ENCODE measurements around the gene NPC1.

Gene NPC1

DNA sequence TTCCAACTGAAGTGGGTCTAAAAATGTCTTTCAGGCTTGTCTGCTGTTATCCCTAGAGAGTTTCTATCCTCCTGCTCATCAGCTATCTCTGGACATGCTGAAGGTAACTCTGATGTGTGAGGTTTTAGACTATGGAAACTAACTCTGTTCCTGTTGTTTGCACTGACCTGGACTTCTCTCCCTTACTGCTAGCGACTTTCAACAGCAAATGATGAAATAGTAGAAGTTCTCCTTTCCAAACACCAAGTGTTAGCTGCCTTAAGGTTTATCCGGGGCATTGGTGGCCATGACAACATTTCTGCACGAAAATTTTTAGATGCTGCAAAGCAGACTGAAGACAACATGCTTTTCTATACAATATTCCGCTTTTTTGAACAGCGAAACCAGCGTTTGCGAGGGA, 56.1 kb downstream of the NPC1 start:
- TF ChIP-seq, protein P1, sequence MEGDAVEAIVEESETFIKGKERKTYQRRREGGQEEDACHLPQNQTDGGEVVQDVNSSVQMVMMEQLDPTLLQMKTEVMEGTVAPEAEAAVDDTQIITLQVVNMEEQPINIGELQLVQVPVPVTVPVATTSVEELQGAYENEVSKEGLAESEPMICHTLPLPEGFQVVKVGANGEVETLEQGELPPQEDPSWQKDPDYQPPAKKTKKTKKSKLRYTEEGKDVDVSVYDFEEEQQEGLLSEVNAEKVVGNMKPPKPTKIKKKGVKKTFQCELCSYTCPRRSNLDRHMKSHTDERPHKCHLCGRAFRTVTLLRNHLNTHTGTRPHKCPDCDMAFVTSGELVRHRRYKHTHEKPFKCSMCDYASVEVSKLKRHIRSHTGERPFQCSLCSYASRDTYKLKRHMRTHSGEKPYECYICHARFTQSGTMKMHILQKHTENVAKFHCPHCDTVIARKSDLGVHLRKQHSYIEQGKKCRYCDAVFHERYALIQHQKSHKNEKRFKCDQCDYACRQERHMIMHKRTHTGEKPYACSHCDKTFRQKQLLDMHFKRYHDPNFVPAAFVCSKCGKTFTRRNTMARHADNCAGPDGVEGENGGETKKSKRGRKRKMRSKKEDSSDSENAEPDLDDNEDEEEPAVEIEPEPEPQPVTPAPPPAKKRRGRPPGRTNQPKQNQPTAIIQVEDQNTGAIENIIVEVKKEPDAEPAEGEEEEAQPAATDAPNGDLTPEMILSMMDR (IDR thresholded peaks at IDR 0.05) = no peak

DNA sequence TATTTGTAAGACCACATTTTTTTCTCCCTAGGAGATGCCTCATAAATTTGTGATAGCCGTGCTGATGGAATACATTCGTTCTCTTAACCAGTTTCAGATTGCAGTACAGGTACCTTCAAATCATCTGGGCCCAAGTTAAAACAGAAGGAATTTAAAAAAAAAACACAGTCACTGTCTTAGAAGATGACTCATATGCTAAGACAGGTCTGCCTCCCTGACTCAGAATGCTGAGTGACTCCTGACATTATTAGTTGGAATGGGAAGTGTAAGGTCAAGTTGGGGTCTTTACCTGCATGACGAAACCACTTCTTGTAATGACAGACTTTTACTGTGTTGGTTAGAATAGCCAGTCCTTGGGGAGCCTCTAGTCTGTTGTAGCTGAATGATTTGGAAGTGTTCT, 56.7 kb downstream of the NPC1 start:
- TF ChIP-seq, protein P1 (IDR thresholded peaks at IDR 0.05) = no peak

DNA sequence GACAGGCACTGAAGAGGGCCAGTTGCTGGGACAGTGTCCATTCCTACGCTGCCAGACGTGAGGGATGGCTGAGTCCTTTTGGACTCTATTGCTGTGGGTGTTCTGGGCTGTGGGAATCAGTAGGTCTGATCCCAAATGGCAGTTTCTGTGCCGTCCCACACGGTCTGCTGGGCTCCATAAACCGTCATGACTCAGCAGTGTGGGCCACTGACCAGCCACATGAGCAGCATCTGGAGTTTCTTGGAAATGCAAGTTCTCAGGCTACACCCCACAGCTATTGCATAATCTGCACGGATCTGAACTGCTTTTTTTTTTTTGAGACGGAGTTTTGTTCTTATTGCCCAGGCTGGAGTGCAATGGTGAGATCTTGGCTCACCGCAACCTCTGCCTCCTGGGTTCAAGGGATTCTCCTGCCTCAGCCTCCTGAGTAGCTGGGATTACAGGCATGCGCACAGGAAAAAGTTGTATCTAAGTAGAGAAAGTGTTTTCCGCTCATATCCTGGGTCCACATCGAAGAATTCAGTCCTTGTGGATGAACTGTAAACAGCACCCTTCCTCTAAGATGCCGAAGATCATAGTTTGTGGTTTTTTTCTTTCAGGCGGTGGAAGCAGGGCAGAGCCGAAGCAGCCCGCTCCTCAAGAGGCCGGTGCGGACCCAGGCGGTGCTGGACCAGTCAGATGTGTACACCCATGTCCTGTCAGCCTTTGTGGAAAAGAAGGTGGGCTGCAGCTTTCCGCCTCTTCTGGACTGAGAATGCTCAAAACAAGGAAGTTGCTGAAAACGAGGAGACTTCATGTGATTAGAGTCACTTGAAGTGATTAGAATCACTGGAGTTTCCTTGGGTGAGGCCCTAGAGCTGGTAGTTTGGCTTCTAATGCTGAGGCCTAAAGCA, 57.5 kb downstream of the NPC1 start:
- TF ChIP-seq, protein P1 (IDR thresholded peaks at IDR 0.05) = no peak

DNA sequence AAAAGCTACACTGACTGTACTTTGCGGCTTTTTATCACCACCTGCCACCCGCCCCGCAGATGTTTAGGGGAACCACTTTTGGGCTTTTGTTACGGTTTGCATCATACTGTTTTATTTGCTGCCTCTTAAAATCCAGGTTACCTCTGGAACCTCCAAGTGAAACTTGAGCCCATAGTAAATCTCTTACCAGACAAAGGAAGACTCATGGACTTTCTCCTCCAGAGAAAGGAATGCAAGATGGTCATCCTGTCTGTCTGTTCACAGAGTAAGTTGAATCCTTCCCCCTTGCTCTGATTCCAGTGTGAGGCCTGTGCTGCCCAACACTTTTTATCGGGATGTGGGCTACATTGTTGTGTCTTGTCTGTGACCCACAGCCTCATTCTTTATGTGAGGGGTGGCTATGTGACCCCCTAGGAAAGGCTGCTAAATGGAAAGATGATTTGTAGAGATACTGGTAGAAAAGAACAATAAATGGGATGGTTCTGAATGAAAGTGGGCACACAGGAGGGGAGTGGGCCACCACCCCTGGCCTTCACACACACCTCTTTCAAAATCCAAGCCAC, 59.7 kb downstream of the NPC1 start:
- TF ChIP-seq, protein P1 (IDR thresholded peaks at IDR 0.05) = no peak

DNA sequence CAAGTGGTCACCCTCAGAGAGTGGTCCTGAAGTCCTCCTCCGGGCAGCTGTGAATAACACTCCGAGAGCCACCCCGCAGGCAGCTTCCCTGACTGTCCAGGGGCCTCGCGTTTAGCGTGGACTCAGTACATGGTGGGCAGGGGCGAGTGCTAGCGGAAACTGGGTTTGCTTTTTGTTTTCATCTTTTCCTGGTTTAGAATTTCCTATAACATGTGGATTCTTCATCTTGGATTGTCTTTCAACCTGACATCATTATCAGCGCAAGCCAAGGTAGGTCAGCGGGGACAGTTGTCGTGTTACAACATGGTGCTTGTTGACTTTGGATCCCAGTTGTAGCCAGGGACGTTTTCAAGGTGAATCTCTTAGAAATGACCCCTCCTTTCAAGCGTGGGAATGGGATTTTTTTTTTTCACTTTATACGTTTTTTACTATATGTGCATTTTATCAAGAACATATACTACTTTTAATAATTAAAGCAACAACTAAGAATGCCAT, 62.0 kb downstream of the NPC1 start:
- TF ChIP-seq, protein P1 (IDR thresholded peaks at IDR 0.05) = no peak

DNA sequence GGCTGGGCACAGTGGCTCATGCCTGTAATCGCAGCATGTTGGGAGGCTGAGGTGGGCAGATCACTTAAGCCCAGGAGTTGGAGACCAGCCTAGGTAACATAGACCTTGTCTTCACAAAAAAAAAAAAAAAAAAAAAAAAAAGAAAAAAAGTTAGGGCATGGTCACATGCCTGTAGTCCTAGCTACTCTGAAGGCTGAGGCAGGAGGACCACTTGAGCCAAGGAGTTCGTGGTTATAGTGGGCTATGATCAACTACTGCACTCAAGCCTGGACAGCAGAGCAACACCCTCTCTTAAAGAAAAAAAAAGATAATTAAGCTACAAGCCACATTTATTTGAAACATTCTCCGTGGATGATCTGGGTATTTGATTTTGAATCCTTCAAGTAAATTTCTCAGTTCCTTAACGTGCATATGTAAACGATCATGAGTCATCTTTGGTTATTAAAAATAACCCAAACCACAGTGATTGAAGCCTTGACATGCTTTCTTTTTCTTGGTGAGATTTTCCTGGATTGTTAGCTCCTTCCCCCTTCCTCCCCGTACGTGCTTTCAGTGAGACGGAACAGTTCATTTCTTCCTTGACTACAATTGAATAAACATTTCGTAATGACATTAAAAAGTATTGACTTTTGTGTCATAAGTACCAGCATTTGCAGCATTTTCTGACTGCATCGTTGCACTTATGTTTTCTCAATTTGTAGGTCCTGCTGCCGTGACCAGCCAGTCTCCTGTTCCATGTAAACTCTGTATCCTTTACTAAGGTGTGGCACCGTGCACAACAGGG, 62.7 kb downstream of the NPC1 start:
- TF ChIP-seq, protein P1 (IDR thresholded peaks at IDR 0.05) = no peak

DNA sequence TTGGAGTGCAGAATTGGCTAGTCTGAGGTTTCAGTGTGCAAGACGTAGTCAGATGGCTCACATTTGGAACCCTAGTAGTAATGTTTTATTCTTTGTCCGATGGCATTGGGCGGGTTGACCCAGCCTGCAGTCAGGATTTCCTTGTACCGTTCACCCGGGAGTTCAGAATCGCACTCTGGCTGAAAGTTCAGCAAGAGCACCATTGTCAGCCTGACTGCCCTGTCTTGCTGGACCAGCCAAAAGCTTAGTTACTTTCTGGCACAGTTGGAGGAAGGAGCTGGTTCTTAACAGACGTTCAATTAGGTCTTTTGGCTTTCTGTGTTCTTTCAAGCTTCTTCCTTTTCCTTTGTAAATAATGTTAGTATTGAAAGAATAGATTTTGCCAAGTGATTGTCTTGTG, 64.4 kb downstream of the NPC1 start:
- TF ChIP-seq, protein P1 (IDR thresholded peaks at IDR 0.05) = no peak

Data from LNCAP (cell line).